ENCODE measurements around the gene CD274. TPM values are rescaled to one million over a fixed set of nuclear protein-coding genes. Genes with fewer than 3 reads are reported as not detected.

Gene CD274
- total RNA-seq, 4 donors from 2014 or later: 0.80 to 2.9 (median 1.2) TPM; not detected in 1

DNA sequence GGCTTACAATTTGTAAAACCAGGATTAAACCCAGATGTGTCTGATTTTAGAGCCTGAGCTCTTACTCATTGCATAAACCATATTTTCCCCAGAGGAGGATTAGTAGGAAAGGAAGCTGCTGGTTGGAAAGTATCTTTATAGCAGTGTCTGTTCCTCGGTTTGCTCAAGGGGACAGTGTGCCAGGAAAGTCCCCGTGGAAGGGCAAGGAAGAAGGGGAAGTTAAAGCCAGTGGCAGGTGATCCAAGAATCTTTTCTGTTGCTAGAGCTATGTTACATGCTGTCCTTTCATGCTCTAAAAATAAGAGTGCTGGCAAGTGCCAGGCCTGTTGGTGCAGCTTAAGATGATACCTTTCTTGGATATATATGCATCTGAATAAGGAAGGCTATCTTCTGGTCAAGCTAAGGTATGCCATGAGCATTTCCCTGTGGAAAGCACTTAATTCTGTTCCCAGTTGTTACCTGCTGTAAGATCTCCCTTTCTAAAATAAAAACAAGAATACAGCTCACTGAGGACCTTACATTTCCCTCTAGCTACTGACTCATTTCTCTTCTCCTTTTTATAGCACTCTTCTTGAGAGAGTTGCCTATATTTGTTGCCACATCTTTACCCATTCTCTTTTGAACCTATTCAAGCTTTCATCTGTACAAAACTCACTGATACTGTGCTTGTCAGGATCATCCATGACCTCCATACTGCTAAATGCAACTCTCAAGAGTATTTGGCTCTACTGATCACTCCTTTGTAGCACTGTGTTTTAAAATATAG lies 68.0 kb downstream of the CD274 start:
- H3K36me3 ChIP-seq: no peaks in the 10 kb centered on the region
- no peak overlapping the region for H3K27ac ChIP-seq
- TF ChIP-seq EP300 (IDR thresholded peaks at IDR 0.05; ENCODE audit: low read depth) (no peak), POLR2AphosphoS5 (IDR thresholded peaks at IDR 0.05) (no peak), POLR2A (IDR thresholded peaks at IDR 0.05) (no peak)
- TF ChIP-seq, protein P1, sequence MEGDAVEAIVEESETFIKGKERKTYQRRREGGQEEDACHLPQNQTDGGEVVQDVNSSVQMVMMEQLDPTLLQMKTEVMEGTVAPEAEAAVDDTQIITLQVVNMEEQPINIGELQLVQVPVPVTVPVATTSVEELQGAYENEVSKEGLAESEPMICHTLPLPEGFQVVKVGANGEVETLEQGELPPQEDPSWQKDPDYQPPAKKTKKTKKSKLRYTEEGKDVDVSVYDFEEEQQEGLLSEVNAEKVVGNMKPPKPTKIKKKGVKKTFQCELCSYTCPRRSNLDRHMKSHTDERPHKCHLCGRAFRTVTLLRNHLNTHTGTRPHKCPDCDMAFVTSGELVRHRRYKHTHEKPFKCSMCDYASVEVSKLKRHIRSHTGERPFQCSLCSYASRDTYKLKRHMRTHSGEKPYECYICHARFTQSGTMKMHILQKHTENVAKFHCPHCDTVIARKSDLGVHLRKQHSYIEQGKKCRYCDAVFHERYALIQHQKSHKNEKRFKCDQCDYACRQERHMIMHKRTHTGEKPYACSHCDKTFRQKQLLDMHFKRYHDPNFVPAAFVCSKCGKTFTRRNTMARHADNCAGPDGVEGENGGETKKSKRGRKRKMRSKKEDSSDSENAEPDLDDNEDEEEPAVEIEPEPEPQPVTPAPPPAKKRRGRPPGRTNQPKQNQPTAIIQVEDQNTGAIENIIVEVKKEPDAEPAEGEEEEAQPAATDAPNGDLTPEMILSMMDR (IDR thresholded peaks at IDR 0.05): no peak
- no peak for DNase-seq
- H3K4me3 ChIP-seq: no peak overlapping the region
- in situ Hi-C loops (cut with MboI; ENCODE audit: low pct_ligation_motif_present in 1 of 4, low pct_unique_long_range_greater_than_20kb in 1 of 4, low sequenced_read_pairs in 3 of 4): no loop called here
- H3K27me3 ChIP-seq: no peaks in the 10 kb centered on the region
- 52% methylated on average over 2 of the region's 2 CpGs; no CpG with 5 or more reads in 1 of the 2 donors for WGBS, 2 donors (ENCODE audit: low coverage in 1 of 2)
- intact Hi-C loops (cut with DNase I; ENCODE audit: low total_unique reads): no loop called here
- H3K4me1 ChIP-seq: peaks cover 0 to 4% (median 0%) of the 10 kb centered on the region in 4 donors
- no peaks in the 10 kb centered on the region for H3K9me3 ChIP-seq

DNA sequence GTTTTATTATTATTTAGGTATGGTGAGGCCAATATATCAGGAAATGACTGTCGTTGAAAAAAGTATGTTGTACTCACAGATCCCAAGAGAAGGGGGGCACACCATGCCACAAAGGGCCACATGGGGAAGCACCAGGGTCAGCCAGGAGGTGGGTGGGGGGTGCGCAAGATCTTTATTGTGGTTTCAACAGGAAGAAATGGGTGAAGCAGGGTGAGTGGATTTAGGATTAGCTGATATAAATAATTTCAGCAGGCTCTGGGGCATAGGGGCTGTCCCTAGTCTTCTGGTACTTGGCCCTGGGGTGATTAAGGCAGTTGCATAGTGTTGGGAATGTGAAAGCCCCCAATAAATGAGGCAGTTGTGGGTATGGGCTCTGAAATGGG lies 68.6 kb downstream of the CD274 start:
- no peak overlapping the region for H3K27ac ChIP-seq
- TF ChIP-seq, protein P1 (IDR thresholded peaks at IDR 0.05): no peak
- TF ChIP-seq EP300 (IDR thresholded peaks at IDR 0.05; ENCODE audit: low read depth) (no peak), POLR2A (IDR thresholded peaks at IDR 0.05) (no peak), POLR2AphosphoS5 (IDR thresholded peaks at IDR 0.05) (no peak)
- intact Hi-C loops (cut with DNase I; ENCODE audit: low total_unique reads): no loop called here
- no peak overlapping the region for H3K4me3 ChIP-seq
- DNase-seq: no peak
- H3K9me3 ChIP-seq: no peaks in the 10 kb centered on the region
- H3K4me1 ChIP-seq: peaks cover 0 to 4% (median 0%) of the 10 kb centered on the region in 4 donors
- no peaks in the 10 kb centered on the region for H3K27me3 ChIP-seq
- WGBS, 2 donors (ENCODE audit: low coverage in 1 of 2): 44 to 59% methylated on average over 1 to 2 of the region's 2 CpGs
- no peaks in the 10 kb centered on the region for H3K36me3 ChIP-seq
- in situ Hi-C loops (cut with MboI; ENCODE audit: low pct_ligation_motif_present in 1 of 4, low pct_unique_long_range_greater_than_20kb in 1 of 4, low sequenced_read_pairs in 3 of 4): no loop called here

Other genes with a start within 250 kb of the CD274 start
- gene INSL4, start 219.1 kb upstream of the CD274 start, total RNA-seq: not detected
- not detected for gene RLN2, start 145.8 kb upstream of the CD274 start, total RNA-seq
- gene RLN1, start 110.7 kb upstream of the CD274 start, total RNA-seq: under 1 TPM in 1 of 4 donors, not detected in 3; 0.79 TPM
- 10 to 100 TPM in 2 of 4 donors, 1 to 10 TPM in 2; 1.6 to 58.3 (median 16.5) TPM for gene PLGRKT, start 12.6 kb upstream of the CD274 start, total RNA-seq
- gene PDCD1LG2, start 60.0 kb downstream of the CD274 start, total RNA-seq: under 1 TPM in 2 of 4 donors, not detected in 2; 0.27 to 0.64 TPM
- 10 to 100 TPM; 22.5 to 93.9 (median 42.8) TPM for gene RIC1, start 178.6 kb downstream of the CD274 start, total RNA-seq

Measured in transverse colon (tissue), 4 donors.